ENCODE measurements around the gene XRCC4. TPM values are rescaled to one million over a fixed set of nuclear protein-coding genes. Genes with fewer than 3 reads are reported as not detected.

Gene XRCC4
- total RNA-seq, result 10 to 100 TPM in 1 of 2 experiments, 1 to 10 TPM in 1; 9.5 to 11.6 TPM

GRCh38 chr5:83076742-83077661 is at the start of gene XRCC4, which contains the start of gene TMEM167A:
XRCC4 (plus strand) TSS chr5:83077547; CDS start chr5:83104920, 27,373 bp downstream.
TMEM167A (minus strand) TSS chr5:83077394; CDS start chr5:83077323, 71 bp downstream.
- H3K4me1 Mint-ChIP-seq, result peaks cover 50% of the 10 kb centered on the region
- H3K4me3 Mint-ChIP-seq, result peak within 1 kb of the TSS; percentile 98
- peak; percentile 97 for DNase-seq
- POLR2A ChIA-PET, result interaction anchor here (0.5 to 0.7 kb wide), 8 partner anchors 9 to 1791 kb away, joined by 3 to 6 read pairs (median 4); no protein-coding TSS in a partner anchor
- peak within 1 kb of the TSS; percentile 99 for H3K27ac Mint-ChIP-seq
- CTCF ChIA-PET, result no interaction called here
- no peaks in the 10 kb centered on the region for H3K9me3 Mint-ChIP-seq
- peaks cover 26% of the 10 kb centered on the region for H3K36me3 Mint-ChIP-seq (ENCODE audit: low read depth)
- no peaks in the 10 kb centered on the region for H3K27me3 Mint-ChIP-seq

GRCh38 chr5:83029912-83030311 is 47.4 kb upstream of the XRCC4 start:
- CTCF ChIA-PET, result interaction anchor here (0.6 kb wide), 1 partner anchor 217 kb away, joined by 4 read pairs; no protein-coding TSS in a partner anchor
- POLR2A ChIA-PET, result no interaction called here

GRCh38 chr5:83031381-83031780 is 46.0 kb upstream of the XRCC4 start:
- Mint-ChIP-seq H3K27ac (no peak overlapping the region), H3K36me3 (ENCODE audit: low read depth) (no peaks in the 10 kb centered on the region), H3K27me3 (no peaks in the 10 kb centered on the region), H3K4me3 (no peak overlapping the region), H3K9me3 (no peaks in the 10 kb centered on the region), H3K4me1 (no peaks in the 10 kb centered on the region)
- no peak for DNase-seq
- POLR2A ChIA-PET, result no interaction called here
- CTCF ChIA-PET, result no interaction called here

More at GRCh38 chr5:83029912-83030311, 47.4 kb upstream of the XRCC4 start:
- no peaks in the 10 kb centered on the region for H3K4me1 Mint-ChIP-seq
- H3K27ac Mint-ChIP-seq, result no peak overlapping the region
- H3K4me3 Mint-ChIP-seq, result no peak overlapping the region
- H3K27me3 Mint-ChIP-seq, result no peaks in the 10 kb centered on the region
- no peak for DNase-seq
- no peaks in the 10 kb centered on the region for H3K9me3 Mint-ChIP-seq
- no peaks in the 10 kb centered on the region for H3K36me3 Mint-ChIP-seq (ENCODE audit: low read depth)

GRCh38 chr5:83034036-83034435 is 43.3 kb upstream of the XRCC4 start:
- Mint-ChIP-seq H3K4me3 (no peak overlapping the region), H3K27me3 (no peaks in the 10 kb centered on the region), H3K9me3 (no peaks in the 10 kb centered on the region), H3K4me1 (no peaks in the 10 kb centered on the region), H3K36me3 (ENCODE audit: low read depth) (no peaks in the 10 kb centered on the region), H3K27ac (no peak overlapping the region)
- no peak for DNase-seq
- CTCF ChIA-PET, result no interaction called here
- POLR2A ChIA-PET, result no interaction called here

GRCh38 chr5:83034528-83035207 is 42.7 kb upstream of the XRCC4 start:
- CTCF ChIA-PET, result interaction anchor here (0.9 to 1.1 kb wide), 2 partner anchors 15 to 551 kb away, joined by 3 read pairs; no protein-coding TSS in a partner anchor
- no peak overlapping the region for H3K4me3 Mint-ChIP-seq

GRCh38 chr5:83035373-83036100 is 41.8 kb upstream of the XRCC4 start:
- Mint-ChIP-seq H3K4me3 (no peak overlapping the region), H3K9me3 (no peaks in the 10 kb centered on the region), H3K36me3 (ENCODE audit: low read depth) (no peaks in the 10 kb centered on the region), H3K27ac (no peak overlapping the region), H3K4me1 (no peaks in the 10 kb centered on the region), H3K27me3 (no peaks in the 10 kb centered on the region)
- POLR2A ChIA-PET, result no interaction called here
- no peak for DNase-seq
- CTCF ChIA-PET, result interaction anchor here (0.9 to 1.1 kb wide), 2 partner anchors 14 to 552 kb away, joined by 3 read pairs; no protein-coding TSS in a partner anchor

More at GRCh38 chr5:83034528-83035207, 42.7 kb upstream of the XRCC4 start:
- Mint-ChIP-seq H3K27ac (no peak overlapping the region), H3K9me3 (no peaks in the 10 kb centered on the region), H3K27me3 (no peaks in the 10 kb centered on the region), H3K4me1 (no peaks in the 10 kb centered on the region), H3K36me3 (ENCODE audit: low read depth) (no peaks in the 10 kb centered on the region)
- DNase-seq, result no peak
- POLR2A ChIA-PET, result no interaction called here

- no peaks in the 10 kb centered on the region for H3K9me3 Mint-ChIP-seq
- ChIA-PET CTCF (no interaction called here), POLR2A (no interaction called here)
- H3K27ac Mint-ChIP-seq, result no peak overlapping the region
- H3K27me3 Mint-ChIP-seq, result no peaks in the 10 kb centered on the region
- no peaks in the 10 kb centered on the region for H3K4me1 Mint-ChIP-seq
- DNase-seq, result no peak
- H3K36me3 Mint-ChIP-seq (ENCODE audit: low read depth), result no peaks in the 10 kb centered on the region
- H3K4me3 Mint-ChIP-seq, result no peak overlapping the region
Observed at GRCh38 chr5:83036991-83037575, 40.3 kb upstream of the XRCC4 start.

GRCh38 chr5:83038924-83039323 is 38.4 kb upstream of the XRCC4 start:
- Mint-ChIP-seq H3K9me3 (no peaks in the 10 kb centered on the region), H3K4me1 (no peaks in the 10 kb centered on the region), H3K27ac (no peak overlapping the region), H3K27me3 (no peaks in the 10 kb centered on the region), H3K4me3 (no peak overlapping the region), H3K36me3 (ENCODE audit: low read depth) (peaks cover 3% of the 10 kb centered on the region)
- CTCF ChIA-PET, result no interaction called here
- DNase-seq, result no peak
- POLR2A ChIA-PET, result no interaction called here

GRCh38 chr5:83042507-83042906 is 34.8 kb upstream of the XRCC4 start:
- Mint-ChIP-seq H3K9me3 (no peaks in the 10 kb centered on the region), H3K27ac (no peak overlapping the region), H3K4me1 (no peaks in the 10 kb centered on the region), H3K27me3 (no peaks in the 10 kb centered on the region), H3K4me3 (no peak overlapping the region), H3K36me3 (ENCODE audit: low read depth) (peaks cover 3% of the 10 kb centered on the region)
- DNase-seq, result no peak
- CTCF ChIA-PET, result no interaction called here
- POLR2A ChIA-PET, result no interaction called here

GRCh38 chr5:83044926-83045325 is 32.4 kb upstream of the XRCC4 start:
- DNase-seq, result no peak
- H3K27me3 Mint-ChIP-seq, result no peaks in the 10 kb centered on the region
- no peaks in the 10 kb centered on the region for H3K9me3 Mint-ChIP-seq
- H3K4me3 Mint-ChIP-seq, result no peak overlapping the region
- H3K27ac Mint-ChIP-seq, result no peak overlapping the region
- H3K36me3 Mint-ChIP-seq (ENCODE audit: low read depth), result peaks cover 3% of the 10 kb centered on the region
- ChIA-PET CTCF (no interaction called here), POLR2A (no interaction called here)
- no peaks in the 10 kb centered on the region for H3K4me1 Mint-ChIP-seq

GRCh38 chr5:83048277-83048676 is 29.1 kb upstream of the XRCC4 start:
- Mint-ChIP-seq H3K4me3 (no peak overlapping the region), H3K27ac (no peak overlapping the region), H3K27me3 (no peaks in the 10 kb centered on the region), H3K9me3 (no peaks in the 10 kb centered on the region), H3K4me1 (peaks cover 1% of the 10 kb centered on the region), H3K36me3 (ENCODE audit: low read depth) (peaks cover 10% of the 10 kb centered on the region)
- no peak for DNase-seq
- ChIA-PET POLR2A (no interaction called here), CTCF (no interaction called here)

GRCh38 chr5:83048811-83049210 is 28.5 kb upstream of the XRCC4 start:
- H3K4me3 Mint-ChIP-seq, result no peak overlapping the region
- no peak overlapping the region for H3K27ac Mint-ChIP-seq
- peaks cover 9% of the 10 kb centered on the region for H3K36me3 Mint-ChIP-seq (ENCODE audit: low read depth)
- no peaks in the 10 kb centered on the region for H3K9me3 Mint-ChIP-seq
- no peaks in the 10 kb centered on the region for H3K27me3 Mint-ChIP-seq
- CTCF ChIA-PET, result interaction anchor here (1.4 kb wide), 1 partner anchor 13 kb away, joined by 3 read pairs; no protein-coding TSS in a partner anchor
- no peak for DNase-seq
- H3K4me1 Mint-ChIP-seq, result peaks cover 1% of the 10 kb centered on the region
- POLR2A ChIA-PET, result no interaction called here

All from activated CD4-positive, alpha-beta T cell treated with anti-CD3 and anti-CD28 coated beads, Interleukin-2, amount 10 ng/mL, durations not matched to agents 7 days and 5 days (primary cell).